ENCODE measurements around the gene CDC6.

DNA sequence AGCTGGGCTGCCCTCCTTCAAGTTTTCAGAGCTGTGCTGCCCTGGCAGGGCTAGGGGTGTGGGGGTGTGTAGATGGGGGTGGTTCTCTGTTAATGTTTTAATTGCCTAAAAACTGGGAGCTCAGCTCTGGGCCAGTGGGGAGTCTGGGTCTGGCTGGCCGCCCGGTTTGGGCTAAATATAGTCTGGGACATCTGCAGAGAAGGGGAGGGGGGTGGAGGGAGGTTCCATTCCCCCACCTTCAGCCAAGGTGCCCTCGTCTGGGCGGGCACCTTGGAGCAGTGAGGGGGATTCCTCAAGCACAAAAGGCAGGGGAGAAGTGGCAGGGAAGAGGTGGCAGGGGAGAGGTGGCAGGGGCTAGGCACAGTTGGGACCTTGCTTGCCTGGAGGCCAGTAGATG lies 34.3 kb downstream of the CDC6 start:
- TF ChIP-seq, protein P1, sequence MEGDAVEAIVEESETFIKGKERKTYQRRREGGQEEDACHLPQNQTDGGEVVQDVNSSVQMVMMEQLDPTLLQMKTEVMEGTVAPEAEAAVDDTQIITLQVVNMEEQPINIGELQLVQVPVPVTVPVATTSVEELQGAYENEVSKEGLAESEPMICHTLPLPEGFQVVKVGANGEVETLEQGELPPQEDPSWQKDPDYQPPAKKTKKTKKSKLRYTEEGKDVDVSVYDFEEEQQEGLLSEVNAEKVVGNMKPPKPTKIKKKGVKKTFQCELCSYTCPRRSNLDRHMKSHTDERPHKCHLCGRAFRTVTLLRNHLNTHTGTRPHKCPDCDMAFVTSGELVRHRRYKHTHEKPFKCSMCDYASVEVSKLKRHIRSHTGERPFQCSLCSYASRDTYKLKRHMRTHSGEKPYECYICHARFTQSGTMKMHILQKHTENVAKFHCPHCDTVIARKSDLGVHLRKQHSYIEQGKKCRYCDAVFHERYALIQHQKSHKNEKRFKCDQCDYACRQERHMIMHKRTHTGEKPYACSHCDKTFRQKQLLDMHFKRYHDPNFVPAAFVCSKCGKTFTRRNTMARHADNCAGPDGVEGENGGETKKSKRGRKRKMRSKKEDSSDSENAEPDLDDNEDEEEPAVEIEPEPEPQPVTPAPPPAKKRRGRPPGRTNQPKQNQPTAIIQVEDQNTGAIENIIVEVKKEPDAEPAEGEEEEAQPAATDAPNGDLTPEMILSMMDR (IDR thresholded peaks at IDR 0.05; ENCODE audit: control extremely low read depth in 1 of 3, insufficient read depth in 1 of 3, low read depth in 1 of 3, low read length in 3 of 3), result no peak
- TF ChIP-seq SRF (IDR thresholded peaks at IDR 0.05; ENCODE audit: low read depth, low read length) (no peak), EP300 (IDR thresholded peaks at IDR 0.05; ENCODE audit: borderline replicate concordance in 1 of 2, low read depth in 2 of 2, low read length in 2 of 2) (no peak), CEBPB (IDR thresholded peaks at IDR 0.05; ENCODE audit: low read depth, low read length) (no peak), RFX5 (IDR thresholded peaks at IDR 0.05; ENCODE audit: borderline replicate concordance, low read depth, low read length) (no peak), BRCA1 (IDR thresholded peaks at IDR 0.05; ENCODE audit: low read depth, low read length) (no peak), ASH2L (IDR thresholded peaks at IDR 0.05; ENCODE audit: low read length) (no peak)
- TF ChIP-seq, protein P2, sequence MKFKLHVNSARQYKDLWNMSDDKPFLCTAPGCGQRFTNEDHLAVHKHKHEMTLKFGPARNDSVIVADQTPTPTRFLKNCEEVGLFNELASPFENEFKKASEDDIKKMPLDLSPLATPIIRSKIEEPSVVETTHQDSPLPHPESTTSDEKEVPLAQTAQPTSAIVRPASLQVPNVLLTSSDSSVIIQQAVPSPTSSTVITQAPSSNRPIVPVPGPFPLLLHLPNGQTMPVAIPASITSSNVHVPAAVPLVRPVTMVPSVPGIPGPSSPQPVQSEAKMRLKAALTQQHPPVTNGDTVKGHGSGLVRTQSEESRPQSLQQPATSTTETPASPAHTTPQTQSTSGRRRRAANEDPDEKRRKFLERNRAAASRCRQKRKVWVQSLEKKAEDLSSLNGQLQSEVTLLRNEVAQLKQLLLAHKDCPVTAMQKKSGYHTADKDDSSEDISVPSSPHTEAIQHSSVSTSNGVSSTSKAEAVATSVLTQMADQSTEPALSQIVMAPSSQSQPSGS (IDR thresholded peaks at IDR 0.05; ENCODE audit: low read length), result no peak
